ENCODE data around the gene SMAD6. TPM values are rescaled to one million over a fixed set of nuclear protein-coding genes. Genes with fewer than 3 reads are reported as not detected.

Gene SMAD6
- total and polyA plus RNA-seq, 9 of the 15 experiments (the other 6 are each of a cell fraction or from before 2014, with no cell fraction given), result 0.10 to 15.5 (median 3.7) TPM

DNA sequence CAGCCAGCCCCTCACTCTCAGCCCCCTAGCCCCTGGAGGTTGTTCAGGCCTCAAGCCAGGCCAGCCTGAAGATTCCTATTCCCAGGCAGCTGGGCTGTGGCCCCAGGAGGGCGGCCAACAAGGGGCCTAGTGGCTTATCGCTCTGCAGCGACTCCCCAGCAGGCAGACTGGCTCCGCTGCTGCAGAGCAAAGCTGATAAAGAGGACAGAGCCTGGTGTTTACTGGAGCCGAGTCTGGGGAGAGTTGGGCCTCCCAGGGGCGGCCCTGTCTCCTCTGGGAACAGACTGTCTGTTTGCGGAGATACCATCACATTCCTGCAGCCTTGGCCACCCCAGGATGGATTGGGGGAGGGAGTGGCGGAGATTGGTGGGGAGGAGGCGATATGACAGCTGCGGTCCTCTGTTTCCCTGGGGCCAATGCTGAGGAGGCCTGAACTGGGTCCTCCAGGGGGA, 22.4 kb upstream of the SMAD6 start (continued):
- TF ChIP-seq, protein P1, sequence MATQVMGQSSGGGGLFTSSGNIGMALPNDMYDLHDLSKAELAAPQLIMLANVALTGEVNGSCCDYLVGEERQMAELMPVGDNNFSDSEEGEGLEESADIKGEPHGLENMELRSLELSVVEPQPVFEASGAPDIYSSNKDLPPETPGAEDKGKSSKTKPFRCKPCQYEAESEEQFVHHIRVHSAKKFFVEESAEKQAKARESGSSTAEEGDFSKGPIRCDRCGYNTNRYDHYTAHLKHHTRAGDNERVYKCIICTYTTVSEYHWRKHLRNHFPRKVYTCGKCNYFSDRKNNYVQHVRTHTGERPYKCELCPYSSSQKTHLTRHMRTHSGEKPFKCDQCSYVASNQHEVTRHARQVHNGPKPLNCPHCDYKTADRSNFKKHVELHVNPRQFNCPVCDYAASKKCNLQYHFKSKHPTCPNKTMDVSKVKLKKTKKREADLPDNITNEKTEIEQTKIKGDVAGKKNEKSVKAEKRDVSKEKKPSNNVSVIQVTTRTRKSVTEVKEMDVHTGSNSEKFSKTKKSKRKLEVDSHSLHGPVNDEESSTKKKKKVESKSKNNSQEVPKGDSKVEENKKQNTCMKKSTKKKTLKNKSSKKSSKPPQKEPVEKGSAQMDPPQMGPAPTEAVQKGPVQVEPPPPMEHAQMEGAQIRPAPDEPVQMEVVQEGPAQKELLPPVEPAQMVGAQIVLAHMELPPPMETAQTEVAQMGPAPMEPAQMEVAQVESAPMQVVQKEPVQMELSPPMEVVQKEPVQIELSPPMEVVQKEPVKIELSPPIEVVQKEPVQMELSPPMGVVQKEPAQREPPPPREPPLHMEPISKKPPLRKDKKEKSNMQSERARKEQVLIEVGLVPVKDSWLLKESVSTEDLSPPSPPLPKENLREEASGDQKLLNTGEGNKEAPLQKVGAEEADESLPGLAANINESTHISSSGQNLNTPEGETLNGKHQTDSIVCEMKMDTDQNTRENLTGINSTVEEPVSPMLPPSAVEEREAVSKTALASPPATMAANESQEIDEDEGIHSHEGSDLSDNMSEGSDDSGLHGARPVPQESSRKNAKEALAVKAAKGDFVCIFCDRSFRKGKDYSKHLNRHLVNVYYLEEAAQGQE (IDR thresholded peaks at IDR 0.05; ENCODE audit: borderline replicate concordance), result peak; percentile 33; the same call in 1 of the 2 replicates
- TF ChIP-seq, protein P1 (CRISPR knock-in tag; IDR thresholded peaks at IDR 0.05; ENCODE audit: low read depth), result no peak
- TF ChIP-seq TAF7 (tag; IDR thresholded peaks at IDR 0.05) (no peak), EZH2 (IDR thresholded peaks at IDR 0.05; ENCODE audit: borderline replicate concordance, low read depth, low read length) (no peak), DMBX1 (CRISPR knock-in tag; IDR thresholded peaks at IDR 0.05; ENCODE audit: borderline replicate concordance) (peak; percentile 93), KLF16 (IDR thresholded peaks at IDR 0.05) (peak; percentile 94), TOE1 (IDR thresholded peaks at IDR 0.05; ENCODE audit: borderline replicate concordance) (peak; percentile 77; the same call in 1 of the 2 replicates), TOE1 (CRISPR knock-in tag; IDR thresholded peaks at IDR 0.05; ENCODE audit: borderline replicate concordance, low read depth) (no peak)
- TF ChIP-seq, protein P2, sequence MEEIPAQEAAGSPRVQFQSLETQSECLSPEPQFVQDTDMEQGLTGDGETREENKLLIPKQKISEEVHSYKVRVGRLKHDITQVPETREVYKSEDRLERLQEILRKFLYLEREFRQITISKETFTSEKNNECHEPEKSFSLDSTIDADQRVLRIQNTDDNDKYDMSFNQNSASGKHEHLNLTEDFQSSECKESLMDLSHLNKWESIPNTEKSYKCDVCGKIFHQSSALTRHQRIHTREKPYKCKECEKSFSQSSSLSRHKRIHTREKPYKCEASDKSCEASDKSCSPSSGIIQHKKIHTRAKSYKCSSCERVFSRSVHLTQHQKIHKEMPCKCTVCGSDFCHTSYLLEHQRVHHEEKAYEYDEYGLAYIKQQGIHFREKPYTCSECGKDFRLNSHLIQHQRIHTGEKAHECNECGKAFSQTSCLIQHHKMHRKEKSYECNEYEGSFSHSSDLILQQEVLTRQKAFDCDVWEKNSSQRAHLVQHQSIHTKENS (CRISPR knock-in tag; IDR thresholded peaks at IDR 0.05), result no peak
- TF ChIP-seq, protein P3, sequence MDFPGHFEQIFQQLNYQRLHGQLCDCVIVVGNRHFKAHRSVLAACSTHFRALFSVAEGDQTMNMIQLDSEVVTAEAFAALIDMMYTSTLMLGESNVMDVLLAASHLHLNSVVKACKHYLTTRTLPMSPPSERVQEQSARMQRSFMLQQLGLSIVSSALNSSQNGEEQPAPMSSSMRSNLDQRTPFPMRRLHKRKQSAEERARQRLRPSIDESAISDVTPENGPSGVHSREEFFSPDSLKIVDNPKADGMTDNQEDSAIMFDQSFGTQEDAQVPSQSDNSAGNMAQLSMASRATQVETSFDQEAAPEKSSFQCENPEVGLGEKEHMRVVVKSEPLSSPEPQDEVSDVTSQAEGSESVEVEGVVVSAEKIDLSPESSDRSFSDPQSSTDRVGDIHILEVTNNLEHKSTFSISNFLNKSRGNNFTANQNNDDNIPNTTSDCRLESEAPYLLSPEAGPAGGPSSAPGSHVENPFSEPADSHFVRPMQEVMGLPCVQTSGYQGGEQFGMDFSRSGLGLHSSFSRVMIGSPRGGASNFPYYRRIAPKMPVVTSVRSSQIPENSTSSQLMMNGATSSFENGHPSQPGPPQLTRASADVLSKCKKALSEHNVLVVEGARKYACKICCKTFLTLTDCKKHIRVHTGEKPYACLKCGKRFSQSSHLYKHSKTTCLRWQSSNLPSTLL (IDR thresholded peaks at IDR 0.05), result no peak
- TF ChIP-seq, protein P4, sequence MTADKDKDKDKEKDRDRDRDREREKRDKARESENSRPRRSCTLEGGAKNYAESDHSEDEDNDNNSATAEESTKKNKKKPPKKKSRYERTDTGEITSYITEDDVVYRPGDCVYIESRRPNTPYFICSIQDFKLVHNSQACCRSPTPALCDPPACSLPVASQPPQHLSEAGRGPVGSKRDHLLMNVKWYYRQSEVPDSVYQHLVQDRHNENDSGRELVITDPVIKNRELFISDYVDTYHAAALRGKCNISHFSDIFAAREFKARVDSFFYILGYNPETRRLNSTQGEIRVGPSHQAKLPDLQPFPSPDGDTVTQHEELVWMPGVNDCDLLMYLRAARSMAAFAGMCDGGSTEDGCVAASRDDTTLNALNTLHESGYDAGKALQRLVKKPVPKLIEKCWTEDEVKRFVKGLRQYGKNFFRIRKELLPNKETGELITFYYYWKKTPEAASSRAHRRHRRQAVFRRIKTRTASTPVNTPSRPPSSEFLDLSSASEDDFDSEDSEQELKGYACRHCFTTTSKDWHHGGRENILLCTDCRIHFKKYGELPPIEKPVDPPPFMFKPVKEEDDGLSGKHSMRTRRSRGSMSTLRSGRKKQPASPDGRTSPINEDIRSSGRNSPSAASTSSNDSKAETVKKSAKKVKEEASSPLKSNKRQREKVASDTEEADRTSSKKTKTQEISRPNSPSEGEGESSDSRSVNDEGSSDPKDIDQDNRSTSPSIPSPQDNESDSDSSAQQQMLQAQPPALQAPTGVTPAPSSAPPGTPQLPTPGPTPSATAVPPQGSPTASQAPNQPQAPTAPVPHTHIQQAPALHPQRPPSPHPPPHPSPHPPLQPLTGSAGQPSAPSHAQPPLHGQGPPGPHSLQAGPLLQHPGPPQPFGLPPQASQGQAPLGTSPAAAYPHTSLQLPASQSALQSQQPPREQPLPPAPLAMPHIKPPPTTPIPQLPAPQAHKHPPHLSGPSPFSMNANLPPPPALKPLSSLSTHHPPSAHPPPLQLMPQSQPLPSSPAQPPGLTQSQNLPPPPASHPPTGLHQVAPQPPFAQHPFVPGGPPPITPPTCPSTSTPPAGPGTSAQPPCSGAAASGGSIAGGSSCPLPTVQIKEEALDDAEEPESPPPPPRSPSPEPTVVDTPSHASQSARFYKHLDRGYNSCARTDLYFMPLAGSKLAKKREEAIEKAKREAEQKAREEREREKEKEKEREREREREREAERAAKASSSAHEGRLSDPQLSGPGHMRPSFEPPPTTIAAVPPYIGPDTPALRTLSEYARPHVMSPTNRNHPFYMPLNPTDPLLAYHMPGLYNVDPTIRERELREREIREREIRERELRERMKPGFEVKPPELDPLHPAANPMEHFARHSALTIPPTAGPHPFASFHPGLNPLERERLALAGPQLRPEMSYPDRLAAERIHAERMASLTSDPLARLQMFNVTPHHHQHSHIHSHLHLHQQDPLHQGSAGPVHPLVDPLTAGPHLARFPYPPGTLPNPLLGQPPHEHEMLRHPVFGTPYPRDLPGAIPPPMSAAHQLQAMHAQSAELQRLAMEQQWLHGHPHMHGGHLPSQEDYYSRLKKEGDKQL (CRISPR knock-in tag; IDR thresholded peaks at IDR 0.05; ENCODE audit: borderline replicate concordance), result no peak

Data from K562 (cell line).